Putamen (tissue), 1 donor: Measurements from ENCODE around the gene ARTN.

Experiments
- DNase-seq: peaks from one replicate; pipeline ENCODE4 v3.0.0-alpha.2; 2016; ENCODE audit warnings: low spot score

Gene ARTN

GRCh38 chr1:43933386-43934100 is at the start of gene ARTN:
Gene ARTN (plus strand): TSS chr1:43933801. CDS start chr1:43935657, 1,856 bp downstream.
- no peak for DNase-seq

- no peak for DNase-seq
Observed at GRCh38 chr1:43885279-43885801, 48.3 kb upstream of the ARTN start.

- no peak for DNase-seq
Observed at GRCh38 chr1:43887748-43888147, 45.9 kb upstream of the ARTN start.

GRCh38 chr1:43890815-43891214 is 42.8 kb upstream of the ARTN start:
- DNase-seq = no peak

- no peak for DNase-seq
Observed at GRCh38 chr1:43893006-43893405, 40.6 kb upstream of the ARTN start.

GRCh38 chr1:43898981-43899380 is 34.6 kb upstream of the ARTN start:
- no peak for DNase-seq

- DNase-seq = no peak
Observed at GRCh38 chr1:43900386-43900785, 33.2 kb upstream of the ARTN start.

- DNase-seq = no peak
Observed at GRCh38 chr1:43901196-43901961, 32.2 kb upstream of the ARTN start.

- DNase-seq = no peak
Observed at GRCh38 chr1:43902058-43902831, 31.4 kb upstream of the ARTN start.

GRCh38 chr1:43904660-43905551 is 28.7 kb upstream of the ARTN start:
- no peak for DNase-seq

GRCh38 chr1:43908226-43908625 is 25.4 kb upstream of the ARTN start:
- DNase-seq = no peak

GRCh38 chr1:43908858-43909257 is 24.7 kb upstream of the ARTN start:
- no peak for DNase-seq

- no peak for DNase-seq
Observed at GRCh38 chr1:43910343-43910742, 23.3 kb upstream of the ARTN start.

GRCh38 chr1:43912607-43913006 is 21.0 kb upstream of the ARTN start:
- DNase-seq = no peak

GRCh38 chr1:43913051-43913501 is 20.5 kb upstream of the ARTN start:
- DNase-seq = no peak

GRCh38 chr1:43913666-43914360 is 19.8 kb upstream of the ARTN start:
- no peak for DNase-seq

- no peak for DNase-seq
Observed at GRCh38 chr1:43914576-43915525, 18.8 kb upstream of the ARTN start.

- no peak for DNase-seq
Observed at GRCh38 chr1:43919906-43920305, 13.7 kb upstream of the ARTN start.

GRCh38 chr1:43921022-43921421 is 12.6 kb upstream of the ARTN start:
- no peak for DNase-seq

GRCh38 chr1:43924516-43924915 is 9.1 kb upstream of the ARTN start:
- DNase-seq = no peak
